Esophagus (tissue), 2 donors: ENCODE data around the gene SUGCT. TPM values are rescaled to one million over a fixed set of nuclear protein-coding genes. Genes with fewer than 3 reads are reported as not detected.
"Not testable (repeated sequence)": the region's sequence is repeated elsewhere in the genome, so short reads cannot be mapped to it uniquely, and the experiment has no call there.

Experiments
- H3K27ac ChIP-seq, 2 donors: one replicate each; pipeline ENCODE4 v1.5.1; 2013; ENCODE audit warnings: low read depth in 2 of 2, mild to moderate bottlenecking in 2 of 2, inconsistent platforms in 1 of 2, low read length in 1 of 2, moderate library complexity in 1 of 2
- H3K27me3 ChIP-seq, 2 donors: one replicate each; pipeline ENCODE4 v1.6.1; 2013; ENCODE audit warnings: low read length in 2 of 2, control low read depth in 1 of 2, mild to moderate bottlenecking in 1 of 2; ENCODE audit not compliant: insufficient read depth in 2 of 2, control insufficient read depth in 1 of 2
- H3K36me3 ChIP-seq, 2 donors: one replicate each; pipeline ENCODE4 v1.6.1; 2013; ENCODE audit warnings: low read length in 1 of 2; ENCODE audit not compliant: control insufficient read depth in 2 of 2, insufficient read depth in 2 of 2
- H3K4me1 ChIP-seq, 2 donors: one replicate each; pipeline ENCODE4 v1.6.1; 2013; ENCODE audit warnings: low read length in 1 of 2; ENCODE audit not compliant: control insufficient read depth in 2 of 2, insufficient read depth in 2 of 2
- H3K4me3 ChIP-seq, 2 donors: one replicate each; pipeline ENCODE4 v1.5.1; 2013; ENCODE audit warnings: low read length in 2 of 2, mild to moderate bottlenecking in 2 of 2, low read depth in 1 of 2, moderate library complexity in 1 of 2
- H3K9me3 ChIP-seq, 2 donors: one replicate each; pipeline ENCODE4 v1.6.1; 2013; ENCODE audit warnings: mild to moderate bottlenecking in 2 of 2, low read depth in 1 of 2, low read length in 1 of 2, moderate library complexity in 1 of 2; ENCODE audit not compliant: control insufficient read depth in 2 of 2, insufficient read depth in 1 of 2
- WGBS, 2 donors: extraction: QIAGEN DNeasy Blood & Tissue Kit; methylation state at CpG; one replicate each; pipeline ENCODE4 v1.1.7; 2013; 5-methylcytosine and 5-hydroxymethylcytosine counted together
- polyA plus RNA-seq, 2 donors: library from polyadenylated mRNA; stranded (reverse); fragments of 200-250 nt; gene quantifications; one replicate each; pipeline ENCODE4 v1.2.3, GENCODE V29; 2013
- donor health status: healthy with polysubstance abuse.
- donor health status: Bipolar disorder and iron deficiency.

The SUGCT gene
- polyA plus RNA-seq, 2 donors: 1.7 to 2.3 TPM

DNA sequence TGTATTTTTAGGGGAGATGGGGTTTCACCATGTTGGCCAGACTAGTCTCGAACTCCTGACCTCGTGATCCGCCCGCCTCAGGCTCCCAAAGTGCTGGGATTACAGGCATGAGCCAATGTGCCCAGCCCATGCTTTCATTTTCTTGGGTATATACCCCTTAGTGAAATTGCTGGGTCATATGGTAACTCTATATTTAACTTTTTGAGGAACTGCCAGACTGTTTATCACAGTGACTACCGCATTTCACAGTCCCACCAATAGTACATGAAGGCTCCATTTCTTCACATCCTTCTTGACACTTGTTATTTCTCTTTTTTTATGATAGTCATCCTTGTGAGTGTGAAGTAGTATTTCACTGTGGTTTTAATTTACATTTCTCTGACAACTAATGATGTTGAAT is 134.0 kb downstream of the SUGCT start:
- H3K27ac ChIP-seq: not testable (repeated sequence)

GRCh38 chr7:40276061-40276460 is 141.3 kb downstream of the SUGCT start:
- Histone ChIP-seq H3K27ac (no peak overlapping the region), H3K27me3 (no peaks in the 10 kb centered on the region), H3K36me3 (no peaks in the 10 kb centered on the region), H3K4me1 (no peaks in the 10 kb centered on the region), H3K4me3 (no peak overlapping the region), H3K9me3 (no peaks in the 10 kb centered on the region)
- WGBS, 2 donors: 84 to 87% methylated on average over 2 of the region's 2 CpGs

More for the DNA sequence above, 134.0 kb downstream of the SUGCT start:
- H3K4me3 ChIP-seq, H3K9me3 ChIP-seq, H3K27me3 ChIP-seq, H3K36me3 ChIP-seq, H3K4me1 ChIP-seq: not testable (repeated sequence)
- WGBS, 2 donors: 90% methylated on average over 5 of the region's 5 CpGs

DNA sequence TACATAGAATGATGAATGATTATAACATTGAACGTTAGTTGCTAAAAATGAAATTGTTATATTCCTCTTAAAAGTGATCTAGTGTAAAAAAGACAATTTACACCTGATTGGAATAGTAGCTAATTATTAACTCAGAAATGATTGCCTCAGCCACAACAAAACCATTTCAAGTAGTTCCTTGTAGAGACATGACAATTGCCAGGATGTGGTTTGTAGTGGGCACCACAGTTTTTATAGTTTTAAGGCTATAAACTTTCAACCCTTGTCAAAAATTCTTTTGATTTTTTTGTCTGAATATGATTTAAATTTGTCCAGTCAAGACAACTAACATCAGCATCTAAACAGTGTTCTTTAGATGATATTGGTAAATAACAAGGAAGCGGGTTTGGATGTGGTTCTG is 145.2 kb downstream of the SUGCT start:
- Histone ChIP-seq H3K27me3 (no peaks in the 10 kb centered on the region), H3K9me3 (no peaks in the 10 kb centered on the region)
- WGBS, 2 donors: 46 to 47% methylated on average over 2 of the region's 2 CpGs

GRCh38 chr7:40282858-40283257 is 148.1 kb downstream of the SUGCT start:
- H3K27ac ChIP-seq: no peak overlapping the region
- H3K27me3 ChIP-seq: no peaks in the 10 kb centered on the region
- WGBS, 2 donors: 77 to 85% methylated on average over 2 of the region's 2 CpGs
- H3K36me3 ChIP-seq: no peaks in the 10 kb centered on the region
- no peaks in the 10 kb centered on the region for H3K4me1 ChIP-seq
- no peak overlapping the region for H3K4me3 ChIP-seq
- H3K9me3 ChIP-seq: no peaks in the 10 kb centered on the region

More for the DNA sequence above, 145.2 kb downstream of the SUGCT start:
- no peak overlapping the region for H3K27ac ChIP-seq
- H3K4me1 ChIP-seq: no peaks in the 10 kb centered on the region
- no peak overlapping the region for H3K4me3 ChIP-seq
- no peaks in the 10 kb centered on the region for H3K36me3 ChIP-seq

DNA sequence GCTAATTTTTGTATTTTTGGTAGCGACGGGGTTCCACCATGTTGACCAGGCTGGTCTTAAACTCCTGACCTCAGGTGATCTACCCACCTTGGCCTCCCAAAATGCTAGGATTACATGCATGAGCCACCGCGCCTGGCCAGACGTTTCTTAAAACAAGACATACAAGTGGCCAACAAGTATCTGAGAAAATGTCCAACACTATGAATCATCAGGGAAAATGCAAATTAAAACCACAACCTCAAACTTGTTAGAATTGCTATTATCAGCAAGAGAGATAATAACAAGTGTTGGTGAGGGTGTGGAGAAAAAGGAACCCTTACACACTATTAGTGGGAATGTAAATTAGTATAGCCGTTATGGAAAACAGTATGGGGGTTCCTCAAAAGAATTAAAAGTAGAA is 148.6 kb downstream of the SUGCT start:
- WGBS, 2 donors: 82 to 84% methylated on average over 6 of the region's 6 CpGs
- no peaks in the 10 kb centered on the region for H3K36me3 ChIP-seq
- H3K9me3 ChIP-seq: no peaks in the 10 kb centered on the region
- no peak overlapping the region for H3K4me3 ChIP-seq
- no peaks in the 10 kb centered on the region for H3K4me1 ChIP-seq
- H3K27ac ChIP-seq: no peak overlapping the region
- no peaks in the 10 kb centered on the region for H3K27me3 ChIP-seq

GRCh38 chr7:40288827-40289226 is 154.0 kb downstream of the SUGCT start:
- no peak overlapping the region for H3K4me3 ChIP-seq
- H3K27ac ChIP-seq: no peak overlapping the region
- H3K9me3 ChIP-seq: no peaks in the 10 kb centered on the region
- H3K27me3 ChIP-seq: no peaks in the 10 kb centered on the region
- no peaks in the 10 kb centered on the region for H3K36me3 ChIP-seq
- WGBS, 2 donors: 70 to 75% methylated on average over 2 of the region's 2 CpGs
- H3K4me1 ChIP-seq: no peaks in the 10 kb centered on the region

DNA sequence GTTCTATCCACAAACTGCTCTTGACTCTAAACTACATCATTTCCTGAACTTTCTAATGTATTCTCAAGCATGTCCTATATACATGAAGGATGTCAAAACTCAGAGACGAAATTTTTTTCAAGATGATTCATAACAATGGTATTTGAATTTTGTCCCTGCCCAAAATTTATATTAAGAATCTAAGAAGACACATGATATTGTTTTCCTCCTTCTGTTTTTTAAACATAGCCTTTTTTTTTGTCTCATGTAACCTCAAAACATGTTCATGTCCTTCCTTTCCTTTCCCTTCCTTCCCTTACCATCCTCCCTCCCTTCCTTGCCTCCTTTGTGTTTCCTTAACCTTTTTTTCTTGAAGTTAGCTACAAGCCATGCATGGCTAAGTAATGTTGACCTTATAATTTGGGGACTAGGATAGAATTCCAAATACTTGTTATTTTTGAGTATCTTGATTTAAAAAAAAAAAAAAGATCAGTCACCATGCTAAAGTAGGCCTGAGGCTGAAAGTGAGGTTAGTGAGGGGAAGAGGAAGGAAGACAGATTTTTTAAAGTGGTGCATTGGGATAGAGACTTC is 163.0 kb downstream of the SUGCT start:
- H3K27ac ChIP-seq: no peak overlapping the region
- no peaks in the 10 kb centered on the region for H3K36me3 ChIP-seq
- H3K27me3 ChIP-seq: no peaks in the 10 kb centered on the region
- WGBS, 2 donors: 32 to 54% methylated on average over 1 of the region's 1 CpG
- no peaks in the 10 kb centered on the region for H3K4me1 ChIP-seq
- no peak overlapping the region for H3K4me3 ChIP-seq
- H3K9me3 ChIP-seq: no peaks in the 10 kb centered on the region

DNA sequence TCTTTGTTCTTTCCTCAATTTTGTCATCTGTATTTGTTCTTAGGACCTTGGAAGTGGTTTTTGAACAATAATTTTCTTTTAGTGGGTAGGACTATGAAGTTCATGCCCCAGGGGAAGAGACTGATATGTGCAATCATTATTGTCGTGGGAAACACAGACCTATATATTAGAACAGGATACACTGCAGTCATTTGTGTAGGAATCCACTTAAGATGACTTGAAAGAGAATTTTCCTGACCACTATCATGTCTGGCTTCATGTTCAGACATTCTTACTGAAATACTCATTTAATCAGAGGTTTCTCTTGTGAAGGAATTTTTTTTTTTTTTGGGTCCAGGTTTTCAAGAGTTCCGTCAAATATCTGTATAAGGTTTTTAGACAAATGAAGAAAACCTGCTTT is 163.6 kb downstream of the SUGCT start:
- WGBS, 2 donors: 52 to 82% methylated on average over 2 of the region's 2 CpGs
- Histone ChIP-seq H3K36me3 (no peaks in the 10 kb centered on the region), H3K4me1 (no peaks in the 10 kb centered on the region), H3K4me3 (no peak overlapping the region), H3K9me3 (no peaks in the 10 kb centered on the region), H3K27ac (no peak overlapping the region), H3K27me3 (no peaks in the 10 kb centered on the region)

DNA sequence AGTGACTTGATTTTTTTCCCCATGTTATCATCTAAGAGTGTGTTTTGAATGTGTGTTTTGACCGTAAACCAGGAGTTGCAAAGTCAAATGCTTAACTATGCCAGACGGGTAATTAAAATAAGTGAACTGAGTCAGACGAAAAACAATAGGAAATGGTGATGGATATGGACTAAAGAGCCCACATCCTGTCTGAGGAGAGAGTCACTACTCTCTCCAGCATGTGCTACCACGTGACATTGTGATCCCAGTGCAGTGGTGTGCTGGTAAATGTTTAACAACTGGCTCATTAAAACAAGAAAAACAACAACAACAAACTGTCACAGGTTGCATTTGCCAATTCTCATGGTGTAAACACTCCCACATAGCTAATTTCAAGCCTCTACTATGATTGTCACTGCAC is 164.3 kb downstream of the SUGCT start:
- Histone ChIP-seq H3K9me3 (no peaks in the 10 kb centered on the region), H3K4me3 (no peak overlapping the region)
- 67 to 68% methylated on average over 4 of the region's 4 CpGs for WGBS, 2 donors

DNA sequence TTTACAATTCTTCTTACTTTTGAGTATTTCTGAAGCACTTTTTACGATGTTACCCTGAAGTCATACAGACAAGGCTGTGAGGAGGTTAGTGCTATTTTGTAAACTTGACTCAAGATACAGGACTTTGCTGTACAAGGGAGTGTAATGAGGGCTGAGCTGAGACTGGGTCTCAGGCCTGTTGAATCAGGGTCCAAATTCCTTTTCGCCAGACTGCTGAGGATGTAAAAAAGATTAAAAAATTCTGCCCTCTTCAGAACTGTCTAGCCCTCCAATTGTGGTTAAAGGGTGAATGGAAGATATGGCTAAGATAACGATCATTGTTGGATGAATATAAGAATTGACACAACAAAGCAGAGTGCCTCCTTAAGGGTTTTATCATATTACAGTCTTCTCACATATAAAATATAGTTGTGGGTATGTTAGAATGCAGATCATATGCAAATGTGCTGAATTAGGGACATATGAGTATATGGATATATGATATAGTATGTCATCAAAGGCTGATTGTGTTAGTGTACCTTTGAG is 165.4 kb downstream of the SUGCT start:
- no peak overlapping the region for H3K27ac ChIP-seq
- H3K4me1 ChIP-seq: no peaks in the 10 kb centered on the region
- H3K27me3 ChIP-seq: no peaks in the 10 kb centered on the region
- no peaks in the 10 kb centered on the region for H3K36me3 ChIP-seq
- 91 to 93% methylated on average over 3 of the region's 3 CpGs for WGBS, 2 donors
- no peaks in the 10 kb centered on the region for H3K9me3 ChIP-seq
- no peak overlapping the region for H3K4me3 ChIP-seq

More for the DNA sequence above, 164.3 kb downstream of the SUGCT start:
- no peak overlapping the region for H3K27ac ChIP-seq
- no peaks in the 10 kb centered on the region for H3K27me3 ChIP-seq
- H3K4me1 ChIP-seq: no peaks in the 10 kb centered on the region
- no peaks in the 10 kb centered on the region for H3K36me3 ChIP-seq
